ENCODE data around the gene RNF39. TPM values are rescaled to one million over a fixed set of nuclear protein-coding genes. Genes with fewer than 3 reads are reported as not detected.

RNF39 gene
- total and polyA plus RNA-seq, 2 donors (not counting 3 experiments of a cell fraction or from before 2014, with no cell fraction given) = not detected

GRCh38 chr6:30042476-30042875 is 33.1 kb downstream of the RNF39 start:
- H3K4me2 ChIP-seq (ENCODE audit: insufficient read depth, low read length) = no peak overlapping the region
- intact Hi-C loops (cut with micrococcal nuclease) (no loop called here), dilution Hi-C loops (cut with MboI; ENCODE audit: extremely low pct_ligation_motif_present, low sequenced_read_pairs) (no loop called here)
- no peaks in the 10 kb centered on the region for H3K79me2 ChIP-seq (ENCODE audit: control insufficient read depth, insufficient read depth, low read length)
- TF ChIP-seq POLR2A (IDR thresholded peaks at IDR 0.05; ENCODE audit: low read depth, low read length) = no peak
- TF ChIP-seq MYC (IDR thresholded peaks at IDR 0.05; ENCODE audit: low read depth, low read length) = no peak
- no peak for TF ChIP-seq MAX (IDR thresholded peaks at IDR 0.05; ENCODE audit: insufficient read depth, insufficient read length)
- TF ChIP-seq GATA2 (IDR thresholded peaks at IDR 0.05; ENCODE audit: insufficient read depth, insufficient read length, low read depth, low read length) = no peak
- no peak for TF ChIP-seq POLR2AphosphoS5 (IDR thresholded peaks at IDR 0.05; ENCODE audit: insufficient read depth, low read depth, low read length)
- no peak for TF ChIP-seq JUN (IDR thresholded peaks at IDR 0.05; ENCODE audit: borderline replicate concordance, insufficient read depth, insufficient read length, low read depth)
- no peak for TF ChIP-seq FOS (IDR thresholded peaks at IDR 0.05; ENCODE audit: borderline replicate concordance, insufficient read depth, low read length)
- TF ChIP-seq EZH2 (IDR thresholded peaks at IDR 0.05; ENCODE audit: borderline replicate concordance, low read depth, low read length, severe bottlenecking) = no peak
- TF ChIP-seq CTCF (IDR thresholded peaks at IDR 0.05; ENCODE audit: extremely low read depth in 1 of 2, insufficient read depth in 1 of 2, low read depth in 1 of 2, low read length in 2 of 2) = no peak
- H3K9me1 ChIP-seq (replicated peaks; ENCODE audit: control insufficient read depth, extremely low read depth, insufficient read depth, low read length) = no peaks in the 10 kb centered on the region
- no peak overlapping the region for H3K4me3 ChIP-seq (replicated peaks in 1 of 3; ENCODE audit: insufficient read depth in 1 of 3, low read depth in 1 of 3, low read length in 3 of 3)
- H4K20me1 ChIP-seq (replicated peaks; ENCODE audit: control insufficient read depth, extremely low read depth, insufficient read depth, low read length) = no peaks in the 10 kb centered on the region
- CTCF ChIA-PET = no interaction called here
- no peaks in the 10 kb centered on the region for H3K4me1 ChIP-seq (ENCODE audit: control insufficient read depth, extremely low read depth, insufficient read depth, low read length)
- no peak overlapping the region for H3K9ac ChIP-seq (replicated peaks; ENCODE audit: extremely low read depth, insufficient read depth, low read length)
- no peak overlapping the region for H3K27ac ChIP-seq (ENCODE audit: insufficient read depth, low read depth, low read length)
- H2AFZ ChIP-seq (ENCODE audit: low read depth, low read length) = no peak overlapping the region
- FAIRE-seq (no peak), DNase-seq (ENCODE audit: low read depth, low spot score) (no peak)
- POLR2A ChIA-PET = no interaction called here
- no peaks in the 10 kb centered on the region for H3K9me3 ChIP-seq (replicated peaks; ENCODE audit: control insufficient read depth, insufficient read depth, low read length)
- no TSS peak for BruUV-seq (replicated peaks)
- no peaks in the 10 kb centered on the region for H3K36me3 ChIP-seq (ENCODE audit: control insufficient read depth in 2 of 2, extremely low read depth in 1 of 2, insufficient read depth in 2 of 2, low read length in 2 of 2)
- H3K27me3 ChIP-seq (ENCODE audit: control insufficient read depth in 2 of 2, insufficient read depth in 2 of 2, low read length in 2 of 2) = no peaks in the 10 kb centered on the region
